Measurements from ENCODE around the gene DAG1. TPM values are rescaled to one million over a fixed set of nuclear protein-coding genes. Genes with fewer than 3 reads are reported as not detected.

Gene DAG1
- total RNA-seq, 1 experiment from 2014 or later: 111 TPM

DNA sequence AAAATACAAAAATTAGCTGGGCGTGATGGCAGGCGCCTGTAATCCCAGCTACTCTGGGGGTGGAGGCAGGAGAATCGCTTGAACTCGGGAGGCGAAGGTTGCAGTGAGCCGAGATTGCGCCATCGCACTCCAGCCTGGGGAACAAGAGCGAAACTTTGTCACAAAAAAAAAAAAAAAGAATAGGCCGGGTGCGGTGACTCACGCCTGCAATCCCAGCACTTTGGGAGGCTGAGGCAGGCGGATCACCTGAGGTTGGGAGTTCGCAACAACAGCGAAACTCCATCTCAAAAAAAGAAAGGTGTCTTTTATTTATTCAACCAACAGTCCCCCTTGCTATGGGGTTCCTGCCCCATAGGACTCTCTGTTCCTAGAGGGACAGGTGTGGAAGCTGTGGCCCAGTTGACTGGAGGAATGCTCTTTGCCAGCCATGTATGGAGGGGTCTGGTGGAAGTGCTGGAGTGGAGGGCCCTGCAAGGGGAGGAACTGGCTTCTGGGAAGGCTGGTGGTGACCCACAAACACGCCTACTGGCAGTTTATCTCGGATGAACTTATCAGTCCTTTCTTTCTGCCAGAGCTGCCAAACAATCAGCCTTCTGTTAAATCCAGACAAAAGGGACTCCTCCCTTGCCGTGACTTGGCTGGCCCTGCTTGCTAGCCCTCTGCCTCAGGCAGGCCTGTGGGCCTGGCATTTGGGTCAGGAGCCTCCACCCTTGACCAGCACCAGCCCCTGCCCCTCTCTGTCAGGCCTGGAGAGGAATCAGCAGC lies 4.6 kb upstream of the DAG1 start:
- Histone ChIP-seq H3K4me1 (ENCODE audit: insufficient read depth, low read length) (peaks cover 27% of the 10 kb centered on the region), H3K4me2 (ENCODE audit: low read length) (no peak overlapping the region), H3K79me2 (ENCODE audit: low read length) (no peaks in the 10 kb centered on the region), H4K20me1 (ENCODE audit: low read length) (no peaks in the 10 kb centered on the region), H3K27ac (ENCODE audit: low read length) (no peak overlapping the region), H3F3A (ENCODE audit: low read length, unreplicated experiment) (peaks cover 4% of the 10 kb centered on the region), H3K27me3 (ENCODE audit: low read length) (no peaks in the 10 kb centered on the region), H3K4me3 (ENCODE audit: low read length) (no peak overlapping the region), H2AFZ (ENCODE audit: low read length) (no peak overlapping the region), H3K36me3 (ENCODE audit: low read depth, low read length) (no peaks in the 10 kb centered on the region), H3K9ac (ENCODE audit: low read length) (no peak overlapping the region), H3K9me2 (replicated peaks; ENCODE audit: low read length) (no peaks in the 10 kb centered on the region), H3K9me3 (ENCODE audit: low read length) (no peaks in the 10 kb centered on the region)
- ChIA-PET CTCF (interaction anchor here (0.7 kb wide), 1 partner anchor 24 kb away, joined by 7 read pairs; no protein-coding TSS in a partner anchor), POLR2A (ENCODE audit: unreplicated experiment) (interaction anchor here (0.6 kb wide), 1 partner anchor 73 kb away, joined by 4 read pairs; no protein-coding TSS in a partner anchor)
- DNase-seq: no peak
- no peak for ATAC-seq
- no TSS peak for BruUV-seq (replicated peaks)
- TF ChIP-seq EZH2 (IDR thresholded peaks at IDR 0.05; ENCODE audit: low read length, unreplicated experiment) (no peak), EZH2phosphoT487 (IDR thresholded peaks at IDR 0.05; ENCODE audit: borderline replicate concordance, low read length) (no peak)
- TF ChIP-seq, protein P1, sequence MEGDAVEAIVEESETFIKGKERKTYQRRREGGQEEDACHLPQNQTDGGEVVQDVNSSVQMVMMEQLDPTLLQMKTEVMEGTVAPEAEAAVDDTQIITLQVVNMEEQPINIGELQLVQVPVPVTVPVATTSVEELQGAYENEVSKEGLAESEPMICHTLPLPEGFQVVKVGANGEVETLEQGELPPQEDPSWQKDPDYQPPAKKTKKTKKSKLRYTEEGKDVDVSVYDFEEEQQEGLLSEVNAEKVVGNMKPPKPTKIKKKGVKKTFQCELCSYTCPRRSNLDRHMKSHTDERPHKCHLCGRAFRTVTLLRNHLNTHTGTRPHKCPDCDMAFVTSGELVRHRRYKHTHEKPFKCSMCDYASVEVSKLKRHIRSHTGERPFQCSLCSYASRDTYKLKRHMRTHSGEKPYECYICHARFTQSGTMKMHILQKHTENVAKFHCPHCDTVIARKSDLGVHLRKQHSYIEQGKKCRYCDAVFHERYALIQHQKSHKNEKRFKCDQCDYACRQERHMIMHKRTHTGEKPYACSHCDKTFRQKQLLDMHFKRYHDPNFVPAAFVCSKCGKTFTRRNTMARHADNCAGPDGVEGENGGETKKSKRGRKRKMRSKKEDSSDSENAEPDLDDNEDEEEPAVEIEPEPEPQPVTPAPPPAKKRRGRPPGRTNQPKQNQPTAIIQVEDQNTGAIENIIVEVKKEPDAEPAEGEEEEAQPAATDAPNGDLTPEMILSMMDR (conservative IDR thresholded peaks at IDR 0.05; ENCODE audit: low read depth, low read length): no peak
- intact Hi-C loops (cut with micrococcal nuclease): no loop called here

- peaks cover 24% of the 10 kb centered on the region for H3K4me1 ChIP-seq (ENCODE audit: insufficient read depth, low read length)
Observed at GRCh38 chr3:49466085-49466484, 4.0 kb upstream of the DAG1 start.

More at GRCh38 chr3:49466085-49466484, 4.0 kb upstream of the DAG1 start:
- H3K9me3 ChIP-seq (ENCODE audit: low read length): no peaks in the 10 kb centered on the region
- TF ChIP-seq, protein P1 (conservative IDR thresholded peaks at IDR 0.05; ENCODE audit: low read depth, low read length): no peak
- TF ChIP-seq EZH2 (IDR thresholded peaks at IDR 0.05; ENCODE audit: low read length, unreplicated experiment) (no peak), EZH2phosphoT487 (IDR thresholded peaks at IDR 0.05; ENCODE audit: borderline replicate concordance, low read length) (no peak)
- peaks cover 4% of the 10 kb centered on the region for H3F3A ChIP-seq (ENCODE audit: low read length, unreplicated experiment)
- DNase-seq (no peak), ATAC-seq (no peak)
- H3K27ac ChIP-seq (ENCODE audit: low read length): no peak overlapping the region
- no peak overlapping the region for H3K4me2 ChIP-seq (ENCODE audit: low read length)
- H4K20me1 ChIP-seq (ENCODE audit: low read length): no peaks in the 10 kb centered on the region
- POLR2A ChIA-PET (ENCODE audit: unreplicated experiment): interaction anchor here (0.6 kb wide), 1 partner anchor 74 kb away, joined by 4 read pairs; no protein-coding TSS in a partner anchor
- CTCF ChIA-PET: no interaction called here
- no peak overlapping the region for H3K4me3 ChIP-seq (ENCODE audit: low read length)
- no peaks in the 10 kb centered on the region for H3K9me2 ChIP-seq (replicated peaks; ENCODE audit: low read length)
- H2AFZ ChIP-seq (ENCODE audit: low read length): no peak overlapping the region
- intact Hi-C loops (cut with micrococcal nuclease): no loop called here
- no peak overlapping the region for H3K9ac ChIP-seq (ENCODE audit: low read length)
- no peaks in the 10 kb centered on the region for H3K36me3 ChIP-seq (ENCODE audit: low read depth, low read length)
- peaks cover 6% of the 10 kb centered on the region for H3K79me2 ChIP-seq (ENCODE audit: low read length)
- BruUV-seq (replicated peaks): no TSS peak
- H3K27me3 ChIP-seq (ENCODE audit: low read length): no peaks in the 10 kb centered on the region

Measured in PC-3 (cell line).